Mesenchymal stem cell (in vitro differentiated cells and primary cell): Measurements from ENCODE around the gene AGL.

Experiments used
- DNase-seq: peaks from one replicate; pipeline ENCODE4 v3.0.0-alpha.2; 2013
- H2AFZ ChIP-seq: one replicate; pipeline ENCODE4 v1.6.1; 2013; ENCODE audit warnings: low read depth, mild to moderate bottlenecking, control low read depth, inconsistent platforms, low read length, moderate library complexity
- H2AK5ac ChIP-seq: 2 replicates; pipeline ENCODE4 v1.6.1; 2013; ENCODE audit warnings: low read length, moderate library complexity, mild to moderate bottlenecking, inconsistent platforms; ENCODE audit not compliant: severe bottlenecking
- H2BK120ac ChIP-seq: one replicate; pipeline ENCODE4 v1.6.1; 2013; ENCODE audit warnings: low read depth, mild to moderate bottlenecking, inconsistent platforms, low read length, moderate library complexity
- H2BK12ac ChIP-seq, 2 experiments: one replicate each; pipeline ENCODE4 v1.6.1; 2013; ENCODE audit warnings: inconsistent platforms in 2 of 2, low read length in 2 of 2, mild to moderate bottlenecking in 2 of 2, moderate library complexity in 2 of 2, control low read depth in 1 of 2
- H2BK15ac ChIP-seq: one replicate; pipeline ENCODE4 v1.6.1; 2013; ENCODE audit warnings: mild to moderate bottlenecking, low read depth, inconsistent platforms; ENCODE audit not compliant: poor library complexity, severe bottlenecking
- H2BK5ac ChIP-seq: 2 replicates; pipeline ENCODE4 v1.6.1; 2013; ENCODE audit warnings: low read depth, mild to moderate bottlenecking, low read length, control low read depth, inconsistent platforms; ENCODE audit not compliant: poor library complexity, severe bottlenecking
- H3K14ac ChIP-seq, 2 experiments: one replicate each; pipeline ENCODE4 v1.6.1; 2013; ENCODE audit warnings: inconsistent platforms in 2 of 2, low read length in 2 of 2, control low read depth in 1 of 2, mild to moderate bottlenecking in 1 of 2, moderate library complexity in 1 of 2
- H3K18ac ChIP-seq, 2 experiments: one replicate each; pipeline ENCODE4 v1.6.1; 2013; ENCODE audit warnings: inconsistent platforms in 2 of 2, low read length in 2 of 2, control low read depth in 1 of 2, low read depth in 1 of 2, mild to moderate bottlenecking in 1 of 2
- H3K23ac ChIP-seq, 2 experiments: one replicate each; pipeline ENCODE4 v1.6.1; 2013; ENCODE audit warnings: inconsistent platforms in 2 of 2, low read length in 2 of 2, mild to moderate bottlenecking in 2 of 2, moderate library complexity in 2 of 2, control low read depth in 1 of 2
- H3K27ac ChIP-seq: 2 replicates; pipeline ENCODE4 v1.5.1; 2013; ENCODE audit warnings: mild to moderate bottlenecking, moderate library complexity, low read length, control low read depth, inconsistent platforms; ENCODE audit not compliant: poor library complexity, severe bottlenecking
- H3K27me3 ChIP-seq, 2 experiments: 2 replicates each; pipeline versions ENCODE4 v1.6.1 to v1.7.0; 2013; ENCODE audit warnings: low read length in 2 of 2, mild to moderate bottlenecking in 2 of 2, moderate library complexity in 2 of 2, control low read depth in 1 of 2, inconsistent platforms in 1 of 2; ENCODE audit not compliant: control insufficient read depth in 1 of 2, insufficient read depth in 1 of 2
- H3K36me3 ChIP-seq, 2 experiments: 2 replicates each; pipeline versions ENCODE4 v1.6.1 to v1.7.0; 2013; ENCODE audit warnings: low read length in 2 of 2, control low read depth in 1 of 2, inconsistent platforms in 1 of 2, low read depth in 1 of 2, mild to moderate bottlenecking in 1 of 2; ENCODE audit not compliant: insufficient read depth in 2 of 2, control insufficient read depth in 1 of 2
- H3K4ac ChIP-seq, 2 experiments: one replicate each; pipeline ENCODE4 v1.6.1; 2013; ENCODE audit warnings: inconsistent platforms in 2 of 2, low read length in 2 of 2, mild to moderate bottlenecking in 2 of 2, moderate library complexity in 2 of 2, control low read depth in 1 of 2, low read depth in 1 of 2
- H3K4me1 ChIP-seq: 2 replicates; pipeline ENCODE4 v1.6.1; 2013; ENCODE audit warnings: low read depth, low read length, control low read depth; ENCODE audit not compliant: control insufficient read depth, insufficient read depth
- H3K4me2 ChIP-seq: 2 replicates; pipeline ENCODE4 v1.6.1; 2013; ENCODE audit warnings: low read length, mild to moderate bottlenecking, inconsistent platforms; ENCODE audit not compliant: poor library complexity, severe bottlenecking
- H3K4me3 ChIP-seq, 2 experiments: 2 replicates each; pipeline versions ENCODE4 v1.5.1 to v1.7.0; 2013; ENCODE audit warnings: low read length in 2 of 2, mild to moderate bottlenecking in 2 of 2, control low read depth in 1 of 2, low read depth in 1 of 2; ENCODE audit not compliant: insufficient read depth in 1 of 2
- H3K79me1 ChIP-seq: replicated peaks from 2 replicates; pipeline ENCODE4 v1.6.1; 2013; ENCODE audit warnings: mild to moderate bottlenecking, control low read depth, low read length, inconsistent platforms; ENCODE audit not compliant: poor library complexity, severe bottlenecking
- H3K9ac ChIP-seq: 2 replicates; pipeline ENCODE4 v1.7.0; 2013; ENCODE audit warnings: mild to moderate bottlenecking, low read length, moderate library complexity
- H3K9me3 ChIP-seq: 2 replicates; pipeline ENCODE4 v1.7.0; 2013; ENCODE audit warnings: mild to moderate bottlenecking, low read length; ENCODE audit not compliant: control insufficient read depth
- H4K8ac ChIP-seq: one replicate; pipeline ENCODE4 v1.6.1; 2013; ENCODE audit warnings: inconsistent platforms, mild to moderate bottlenecking, low read length, moderate library complexity
- H4K91ac ChIP-seq: one replicate; pipeline ENCODE4 v1.6.1; 2013; ENCODE audit warnings: mild to moderate bottlenecking, low read length, inconsistent platforms
- WGBS: methylation state at CpG from one replicate; pipeline ENCODE4 v1.1.7; 2013; ENCODE audit warnings: mixed read lengths; 5-methylcytosine and 5-hydroxymethylcytosine counted together

Gene AGL

GRCh38 chr1:99867682-99868081, 17.5 kb downstream of the AGL start:
- DNase-seq, result no peak
- no peak overlapping the region for H3K4me3 ChIP-seq
- no peak overlapping the region for H3K18ac ChIP-seq
- H3K4me1 ChIP-seq, result no peaks in the 10 kb centered on the region
- no peak overlapping the region for H2AK5ac ChIP-seq
- no peak overlapping the region for H3K9ac ChIP-seq
- H2BK120ac ChIP-seq, result no peak overlapping the region
- H3K14ac ChIP-seq, result no peak overlapping the region
- WGBS, result 100% methylated on average over 6 of the region's 6 CpGs
- H3K23ac ChIP-seq, result no peak overlapping the region
- no peaks in the 10 kb centered on the region for H3K27me3 ChIP-seq
- H2BK15ac ChIP-seq, result no peak overlapping the region
- no peaks in the 10 kb centered on the region for H3K9me3 ChIP-seq
- H2BK5ac ChIP-seq, result no peak overlapping the region
- H3K36me3 ChIP-seq, result peaks cover 5 to 30% of the 10 kb centered on the region in 2 experiments
- H3K4ac ChIP-seq, result no peak overlapping the region
- no peak overlapping the region for H3K27ac ChIP-seq
- H4K8ac ChIP-seq, result no peak overlapping the region
- no peak overlapping the region for H4K91ac ChIP-seq
- no peak overlapping the region for H2BK12ac ChIP-seq
- no peaks in the 10 kb centered on the region for H3K79me1 ChIP-seq
- no peak overlapping the region for H3K4me2 ChIP-seq
- H2AFZ ChIP-seq, result no peak overlapping the region

- Histone ChIP-seq H3K27me3 (no peaks in the 10 kb centered on the region), H3K4me1 (no peaks in the 10 kb centered on the region), H2BK120ac (no peak overlapping the region), H3K4me2 (no peak overlapping the region), H3K4me3 (no peak overlapping the region), H2AFZ (no peak overlapping the region), H3K4ac (no peak overlapping the region), H3K14ac (no peak overlapping the region), H2BK15ac (no peak overlapping the region), H3K9ac (peak overlapping the region; percentile 58), H3K9me3 (no peaks in the 10 kb centered on the region), H3K36me3 (peaks cover 3 to 25% of the 10 kb centered on the region in 2 experiments), H3K23ac (no peak overlapping the region), H3K79me1 (no peaks in the 10 kb centered on the region), H2BK5ac (no peak overlapping the region), H3K27ac (no peak overlapping the region), H2AK5ac (no peak overlapping the region), H4K8ac (no peak overlapping the region), H4K91ac (no peak overlapping the region), H3K18ac (no peak overlapping the region), H2BK12ac (no peak overlapping the region)
- DNase-seq, result peak; percentile 62
Measured at GRCh38 chr1:99869304-99869703, 19.1 kb downstream of the AGL start.

- Histone ChIP-seq H3K23ac (no peak overlapping the region), H3K4me2 (no peak overlapping the region), H3K18ac (no peak overlapping the region), H3K36me3 (peaks cover 3 to 23% of the 10 kb centered on the region in 2 experiments), H2AK5ac (no peak overlapping the region), H2AFZ (no peak overlapping the region), H2BK5ac (no peak overlapping the region), H4K8ac (no peak overlapping the region), H3K14ac (no peak overlapping the region), H3K4ac (no peak overlapping the region), H3K27me3 (no peaks in the 10 kb centered on the region), H2BK120ac (no peak overlapping the region), H4K91ac (no peak overlapping the region), H2BK15ac (no peak overlapping the region), H2BK12ac (no peak overlapping the region), H3K4me3 (no peak overlapping the region), H3K9me3 (no peaks in the 10 kb centered on the region), H3K4me1 (no peaks in the 10 kb centered on the region), H3K9ac (peak overlapping the region; percentile 58), H3K79me1 (no peaks in the 10 kb centered on the region), H3K27ac (no peak overlapping the region)
- WGBS, result 100% methylated on average over 1 of the region's 6 CpGs
- DNase-seq, result no peak
Measured at GRCh38 chr1:99869723-99870122, 19.6 kb downstream of the AGL start.

- H4K91ac ChIP-seq, result no peak overlapping the region
- H3K18ac ChIP-seq, result no peak overlapping the region
- H3K9me3 ChIP-seq, result no peaks in the 10 kb centered on the region
- H3K14ac ChIP-seq, result no peak overlapping the region
- H3K4me2 ChIP-seq, result no peak overlapping the region
- H2AFZ ChIP-seq, result no peak overlapping the region
- no peak overlapping the region for H3K9ac ChIP-seq
- no peak overlapping the region for H3K4me3 ChIP-seq
- H3K36me3 ChIP-seq, result peaks cover 3 to 29% of the 10 kb centered on the region in 2 experiments
- H3K4me1 ChIP-seq, result no peaks in the 10 kb centered on the region
- H2BK5ac ChIP-seq, result no peak overlapping the region
- no peak overlapping the region for H2BK120ac ChIP-seq
- H3K27ac ChIP-seq, result no peak overlapping the region
- no CpG with 5 or more reads among the region's 1 CpG for WGBS
- H4K8ac ChIP-seq, result no peak overlapping the region
- no peak overlapping the region for H2AK5ac ChIP-seq
- H3K27me3 ChIP-seq, result no peaks in the 10 kb centered on the region
- DNase-seq, result no peak
- H2BK12ac ChIP-seq, result no peak overlapping the region
- no peaks in the 10 kb centered on the region for H3K79me1 ChIP-seq
- no peak overlapping the region for H2BK15ac ChIP-seq
- no peak overlapping the region for H3K4ac ChIP-seq
- H3K23ac ChIP-seq, result no peak overlapping the region
Measured at GRCh38 chr1:99872063-99872462, 21.9 kb downstream of the AGL start.
